ENCODE data around the gene MAP2.

The MAP2 gene

GRCh38 chr2:209753020-209753419 is 329.2 kb downstream of the MAP2 start:
- Histone ChIP-seq H3K27me3 (replicated peaks; ENCODE audit: control insufficient read depth, insufficient read depth, low read length) (no peaks in the 10 kb centered on the region), H3K4me1 (ENCODE audit: control insufficient read depth, insufficient read depth, low read length) (no peaks in the 10 kb centered on the region)

DNA sequence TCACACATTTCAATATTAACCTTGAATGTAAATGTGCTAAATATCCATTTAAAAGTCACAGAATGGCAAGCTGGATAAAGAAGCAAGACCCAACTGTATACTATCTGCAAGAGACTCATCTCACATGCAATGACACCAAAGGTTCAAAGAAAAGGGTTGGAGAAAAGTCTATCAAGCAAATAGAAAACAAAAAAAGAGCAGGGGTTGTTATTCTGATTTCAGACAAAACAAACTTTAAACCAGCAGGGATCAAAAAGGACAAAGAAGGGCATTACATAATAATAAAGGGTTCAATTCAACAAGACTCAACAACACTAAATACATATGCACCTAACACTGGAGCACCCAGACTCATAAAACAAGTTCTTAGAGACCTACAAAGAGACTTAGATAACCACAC is 333.3 kb downstream of the MAP2 start:
- Histone ChIP-seq H3K9me3 (ENCODE audit: control insufficient read depth, low read length) (no peaks in the 10 kb centered on the region), H3K4me1 (ENCODE audit: control insufficient read depth, insufficient read depth, low read length) (no peaks in the 10 kb centered on the region), H3K4me3 (ENCODE audit: low read length) (no peak overlapping the region), H3K27me3 (replicated peaks; ENCODE audit: control insufficient read depth, insufficient read depth, low read length) (no peaks in the 10 kb centered on the region), H3K9ac (ENCODE audit: low read length) (no peak overlapping the region), H3K36me3 (ENCODE audit: control insufficient read depth, insufficient read depth, low read length, severe bottlenecking) (no peaks in the 10 kb centered on the region)
- DNase-seq (ENCODE audit: low read depth): no peak

More at GRCh38 chr2:209753020-209753419, 329.2 kb downstream of the MAP2 start:
- no peaks in the 10 kb centered on the region for H3K9me3 ChIP-seq (ENCODE audit: control insufficient read depth, low read length)
- no peaks in the 10 kb centered on the region for H3K36me3 ChIP-seq (ENCODE audit: control insufficient read depth, insufficient read depth, low read length, severe bottlenecking)
- peak; percentile 14 for DNase-seq (ENCODE audit: low read depth)
- H3K4me3 ChIP-seq (ENCODE audit: low read length): no peak overlapping the region
- no peak overlapping the region for H3K9ac ChIP-seq (ENCODE audit: low read length)

- Histone ChIP-seq H3K4me1 (ENCODE audit: control insufficient read depth, insufficient read depth, low read length) (no peaks in the 10 kb centered on the region), H3K4me3 (ENCODE audit: low read length) (no peak overlapping the region), H3K36me3 (ENCODE audit: control insufficient read depth, insufficient read depth, low read length, severe bottlenecking) (no peaks in the 10 kb centered on the region), H3K9ac (ENCODE audit: low read length) (no peak overlapping the region), H3K27me3 (replicated peaks; ENCODE audit: control insufficient read depth, insufficient read depth, low read length) (no peaks in the 10 kb centered on the region), H3K9me3 (ENCODE audit: control insufficient read depth, low read length) (no peaks in the 10 kb centered on the region)
- DNase-seq (ENCODE audit: low read depth): no peak
Observed at GRCh38 chr2:209761566-209761965, 337.7 kb downstream of the MAP2 start.

DNA sequence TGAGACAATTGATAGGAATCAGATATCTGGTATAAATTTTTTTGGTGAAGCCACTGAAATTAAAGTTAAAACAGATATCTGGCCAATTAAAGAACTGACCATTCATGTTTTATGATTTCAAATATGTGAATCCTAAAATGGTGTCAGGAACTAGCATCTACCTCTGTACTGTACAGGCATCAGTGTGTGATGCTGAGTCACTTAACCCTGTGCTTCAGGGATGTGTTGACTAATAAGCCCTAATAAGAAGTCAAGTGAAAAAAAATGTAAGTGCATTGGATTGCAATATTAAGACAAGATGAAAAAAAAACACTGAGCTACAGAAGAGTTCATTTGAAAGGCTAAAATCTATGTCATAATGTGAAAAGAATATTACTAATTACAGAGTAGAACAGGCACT is 338.7 kb downstream of the MAP2 start:
- H3K27me3 ChIP-seq (replicated peaks; ENCODE audit: control insufficient read depth, insufficient read depth, low read length): no peaks in the 10 kb centered on the region
- H3K9me3 ChIP-seq (ENCODE audit: control insufficient read depth, low read length): no peaks in the 10 kb centered on the region
- H3K4me1 ChIP-seq (ENCODE audit: control insufficient read depth, insufficient read depth, low read length): no peaks in the 10 kb centered on the region
- no peak overlapping the region for H3K4me3 ChIP-seq (ENCODE audit: low read length)
- no peaks in the 10 kb centered on the region for H3K36me3 ChIP-seq (ENCODE audit: control insufficient read depth, insufficient read depth, low read length, severe bottlenecking)
- no peak overlapping the region for H3K9ac ChIP-seq (ENCODE audit: low read length)
- DNase-seq (ENCODE audit: low read depth): no peak

DNA sequence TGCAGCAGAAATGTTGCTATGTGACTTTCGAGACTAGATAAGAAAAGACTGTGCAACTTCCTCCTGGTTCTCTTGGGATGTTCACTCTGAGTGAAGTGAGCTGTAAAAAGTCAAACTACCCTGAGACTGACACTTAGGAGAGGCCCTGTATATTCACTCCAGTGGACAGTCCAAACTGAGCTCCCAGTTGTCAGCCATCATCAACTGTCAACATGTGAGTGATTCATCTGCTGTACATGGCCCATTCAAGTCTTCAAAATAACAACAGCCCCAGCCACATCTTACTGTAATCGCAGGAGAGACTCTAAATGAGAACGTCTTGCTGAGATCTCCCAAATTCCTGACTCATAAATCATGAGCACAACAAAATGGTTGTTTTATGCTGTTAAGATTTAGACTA is 339.3 kb downstream of the MAP2 start:
- DNase-seq (ENCODE audit: low read depth): no peak
- Histone ChIP-seq H3K4me3 (ENCODE audit: low read length) (no peak overlapping the region), H3K4me1 (ENCODE audit: control insufficient read depth, insufficient read depth, low read length) (no peaks in the 10 kb centered on the region), H3K9me3 (ENCODE audit: control insufficient read depth, low read length) (no peaks in the 10 kb centered on the region), H3K27me3 (replicated peaks; ENCODE audit: control insufficient read depth, insufficient read depth, low read length) (no peaks in the 10 kb centered on the region), H3K36me3 (ENCODE audit: control insufficient read depth, insufficient read depth, low read length, severe bottlenecking) (no peaks in the 10 kb centered on the region), H3K9ac (ENCODE audit: low read length) (no peak overlapping the region)

- Histone ChIP-seq H3K27me3 (replicated peaks; ENCODE audit: control insufficient read depth, insufficient read depth, low read length) (no peaks in the 10 kb centered on the region), H3K36me3 (ENCODE audit: control insufficient read depth, insufficient read depth, low read length, severe bottlenecking) (no peaks in the 10 kb centered on the region), H3K4me3 (ENCODE audit: low read length) (no peak overlapping the region), H3K9ac (ENCODE audit: low read length) (no peak overlapping the region), H3K9me3 (ENCODE audit: control insufficient read depth, low read length) (no peaks in the 10 kb centered on the region), H3K4me1 (ENCODE audit: control insufficient read depth, insufficient read depth, low read length) (peaks cover 2% of the 10 kb centered on the region)
- DNase-seq (ENCODE audit: low read depth): no peak
Observed at GRCh38 chr2:209766613-209767012, 342.8 kb downstream of the MAP2 start.

GRCh38 chr2:209767316-209767715 is 343.5 kb downstream of the MAP2 start:
- no peak overlapping the region for H3K9ac ChIP-seq (ENCODE audit: low read length)
- no peaks in the 10 kb centered on the region for H3K27me3 ChIP-seq (replicated peaks; ENCODE audit: control insufficient read depth, insufficient read depth, low read length)
- peaks cover 2% of the 10 kb centered on the region for H3K4me1 ChIP-seq (ENCODE audit: control insufficient read depth, insufficient read depth, low read length)
- H3K9me3 ChIP-seq (ENCODE audit: control insufficient read depth, low read length): no peaks in the 10 kb centered on the region
- DNase-seq (ENCODE audit: low read depth): no peak
- no peaks in the 10 kb centered on the region for H3K36me3 ChIP-seq (ENCODE audit: control insufficient read depth, insufficient read depth, low read length, severe bottlenecking)
- H3K4me3 ChIP-seq (ENCODE audit: low read length): no peak overlapping the region

GRCh38 chr2:209768557-209768956 is 344.7 kb downstream of the MAP2 start:
- no peak for DNase-seq (ENCODE audit: low read depth)
- Histone ChIP-seq H3K9ac (ENCODE audit: low read length) (no peak overlapping the region), H3K36me3 (ENCODE audit: control insufficient read depth, insufficient read depth, low read length, severe bottlenecking) (no peaks in the 10 kb centered on the region), H3K4me1 (ENCODE audit: control insufficient read depth, insufficient read depth, low read length) (peaks cover 2% of the 10 kb centered on the region), H3K27me3 (replicated peaks; ENCODE audit: control insufficient read depth, insufficient read depth, low read length) (peaks cover 5% of the 10 kb centered on the region), H3K4me3 (ENCODE audit: low read length) (no peak overlapping the region), H3K9me3 (ENCODE audit: control insufficient read depth, low read length) (no peaks in the 10 kb centered on the region)

GRCh38 chr2:209771474-209772289 is 347.8 kb downstream of the MAP2 start, which contains the start of gene UNC80:
UNC80 (plus strand) TSS chr2:209771832; CDS start chr2:209772073, 241 bp downstream.
- peak; percentile 84 for DNase-seq (ENCODE audit: low read depth)
- Histone ChIP-seq H3K4me1 (ENCODE audit: control insufficient read depth, insufficient read depth, low read length) (peaks cover 2% of the 10 kb centered on the region), H3K9me3 (ENCODE audit: control insufficient read depth, low read length) (no peaks in the 10 kb centered on the region), H3K27me3 (replicated peaks; ENCODE audit: control insufficient read depth, insufficient read depth, low read length) (peaks cover 5% of the 10 kb centered on the region), H3K9ac (ENCODE audit: low read length) (no peak within 1 kb of the TSS), H3K4me3 (ENCODE audit: low read length) (peak within 1 kb of the TSS; percentile 77), H3K36me3 (ENCODE audit: control insufficient read depth, insufficient read depth, low read length, severe bottlenecking) (no peaks in the 10 kb centered on the region)

DNA sequence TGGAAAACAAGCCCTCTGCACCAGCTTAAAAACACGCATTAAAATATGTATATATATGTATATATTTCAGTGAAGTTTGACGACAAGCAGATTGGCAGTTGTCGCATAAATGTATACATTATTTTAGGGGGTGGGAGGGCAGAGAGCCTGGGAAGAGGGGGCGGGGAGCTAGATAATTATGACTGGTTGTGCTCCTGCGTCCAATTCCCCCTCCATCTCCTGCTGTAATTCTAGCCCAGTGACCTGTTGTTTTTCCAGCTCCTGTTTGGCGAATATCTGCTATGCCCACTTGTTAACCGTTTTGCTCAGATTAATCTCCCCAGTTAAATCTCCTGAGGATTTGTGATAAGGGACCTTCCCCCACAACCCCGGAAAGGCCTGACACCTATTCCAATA is 348.4 kb downstream of the MAP2 start:
- Histone ChIP-seq H3K27me3 (replicated peaks; ENCODE audit: control insufficient read depth, insufficient read depth, low read length) (peaks cover 5% of the 10 kb centered on the region), H3K4me3 (ENCODE audit: low read length) (no peak overlapping the region)

GRCh38 chr2:209773377-209773776 is 349.5 kb downstream of the MAP2 start:
- no peak for DNase-seq (ENCODE audit: low read depth)

More for the DNA sequence above, 348.4 kb downstream of the MAP2 start:
- Histone ChIP-seq H3K4me1 (ENCODE audit: control insufficient read depth, insufficient read depth, low read length) (peaks cover 2% of the 10 kb centered on the region), H3K36me3 (ENCODE audit: control insufficient read depth, insufficient read depth, low read length, severe bottlenecking) (no peaks in the 10 kb centered on the region), H3K9me3 (ENCODE audit: control insufficient read depth, low read length) (no peaks in the 10 kb centered on the region), H3K9ac (ENCODE audit: low read length) (no peak overlapping the region)
- no peak for DNase-seq (ENCODE audit: low read depth)

More at GRCh38 chr2:209773377-209773776, 349.5 kb downstream of the MAP2 start:
- H3K36me3 ChIP-seq (ENCODE audit: control insufficient read depth, insufficient read depth, low read length, severe bottlenecking): no peaks in the 10 kb centered on the region
- no peaks in the 10 kb centered on the region for H3K9me3 ChIP-seq (ENCODE audit: control insufficient read depth, low read length)
- H3K9ac ChIP-seq (ENCODE audit: low read length): no peak overlapping the region
- H3K4me1 ChIP-seq (ENCODE audit: control insufficient read depth, insufficient read depth, low read length): peaks cover 2% of the 10 kb centered on the region
- H3K4me3 ChIP-seq (ENCODE audit: low read length): no peak overlapping the region
- H3K27me3 ChIP-seq (replicated peaks; ENCODE audit: control insufficient read depth, insufficient read depth, low read length): peaks cover 5% of the 10 kb centered on the region
